Skin of body (tissue), 2 donors: Measurements from ENCODE around the gene CHRNB2. TPM values are rescaled to one million over a fixed set of nuclear protein-coding genes. Genes with fewer than 3 reads are reported as not detected.
"Not testable (repeated sequence)": the region's sequence is repeated elsewhere in the genome, so short reads cannot be mapped to it uniquely, and the experiment has no call there.

Experiments
- DNase-seq: peaks from one replicate; lab custom pipeline; 2025; lab: John Stamatoyannopoulos, UW
- total RNA-seq: library from RNA; depleted of rRNA; stranded (reverse); fragments of >200 nt; gene quantifications from one replicate; pipeline ENCODE4 v1.2.3, GENCODE V29; 2014

CHRNB2 gene, protein sequence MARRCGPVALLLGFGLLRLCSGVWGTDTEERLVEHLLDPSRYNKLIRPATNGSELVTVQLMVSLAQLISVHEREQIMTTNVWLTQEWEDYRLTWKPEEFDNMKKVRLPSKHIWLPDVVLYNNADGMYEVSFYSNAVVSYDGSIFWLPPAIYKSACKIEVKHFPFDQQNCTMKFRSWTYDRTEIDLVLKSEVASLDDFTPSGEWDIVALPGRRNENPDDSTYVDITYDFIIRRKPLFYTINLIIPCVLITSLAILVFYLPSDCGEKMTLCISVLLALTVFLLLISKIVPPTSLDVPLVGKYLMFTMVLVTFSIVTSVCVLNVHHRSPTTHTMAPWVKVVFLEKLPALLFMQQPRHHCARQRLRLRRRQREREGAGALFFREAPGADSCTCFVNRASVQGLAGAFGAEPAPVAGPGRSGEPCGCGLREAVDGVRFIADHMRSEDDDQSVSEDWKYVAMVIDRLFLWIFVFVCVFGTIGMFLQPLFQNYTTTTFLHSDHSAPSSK
- 0.79 TPM for total RNA-seq

DNA sequence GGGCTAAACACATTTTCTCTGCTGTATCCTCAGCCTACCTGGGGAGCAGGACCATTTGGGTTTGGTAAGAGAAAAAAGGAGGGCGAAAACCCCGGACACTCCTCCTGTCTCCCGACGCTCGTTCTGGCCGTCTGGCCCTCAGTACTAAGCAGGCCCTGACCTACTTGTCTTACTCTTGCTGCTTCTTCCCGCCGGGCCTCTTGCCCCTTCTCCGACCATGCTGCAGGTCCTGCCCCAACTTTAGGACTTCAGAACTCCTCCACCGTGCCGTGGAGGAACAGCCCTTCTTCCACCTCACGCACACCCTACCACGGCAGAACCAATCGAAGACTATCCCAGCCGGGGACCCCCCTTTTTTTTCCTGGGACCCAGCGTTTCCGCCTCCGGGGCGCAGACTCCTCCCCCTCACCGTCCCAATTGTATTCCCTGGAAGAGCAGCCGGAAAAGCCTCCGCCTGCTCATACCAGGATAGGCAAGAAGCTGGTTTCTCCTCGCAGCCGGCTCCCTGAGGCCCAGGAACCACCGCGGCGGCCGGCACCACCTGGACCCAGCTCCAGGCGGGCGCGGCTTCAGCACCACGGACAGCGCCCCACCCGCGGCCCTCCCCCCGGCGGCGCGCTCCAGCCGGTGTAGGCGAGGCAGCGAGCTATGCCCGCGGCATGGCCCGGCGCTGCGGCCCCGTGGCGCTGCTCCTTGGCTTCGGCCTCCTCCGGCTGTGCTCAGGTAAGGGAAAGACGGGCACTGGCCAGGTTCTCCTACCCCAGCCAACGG lies at the start of gene CHRNB2:
Gene CHRNB2, plus strand, starts transcription at position 393 of the 771 bp plus-strand sequence. Its CDS starts 267 bp downstream, at position 660.
- no peak for DNase-seq

DNA sequence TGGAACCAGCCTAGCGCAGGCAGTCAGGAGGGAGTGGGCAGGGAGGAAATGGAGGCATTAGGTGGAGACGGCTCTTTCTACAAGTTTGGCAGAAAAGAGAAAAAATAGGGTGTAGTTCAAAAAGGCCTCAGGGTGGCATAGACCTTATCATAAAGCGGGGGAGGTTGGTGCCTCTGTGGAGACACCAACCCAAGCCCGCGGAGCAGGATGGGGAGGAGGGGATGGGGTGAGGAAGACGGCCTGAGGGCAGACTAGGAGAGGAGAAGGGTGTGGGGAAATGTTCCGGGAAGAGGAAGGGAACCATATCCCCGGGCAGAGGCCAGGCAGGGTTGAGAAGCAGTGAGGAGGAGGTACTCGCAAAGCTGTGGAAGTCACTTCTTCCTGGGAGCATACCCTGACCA lies 48.0 kb upstream of the CHRNB2 start:
- DNase-seq = no peak

DNA sequence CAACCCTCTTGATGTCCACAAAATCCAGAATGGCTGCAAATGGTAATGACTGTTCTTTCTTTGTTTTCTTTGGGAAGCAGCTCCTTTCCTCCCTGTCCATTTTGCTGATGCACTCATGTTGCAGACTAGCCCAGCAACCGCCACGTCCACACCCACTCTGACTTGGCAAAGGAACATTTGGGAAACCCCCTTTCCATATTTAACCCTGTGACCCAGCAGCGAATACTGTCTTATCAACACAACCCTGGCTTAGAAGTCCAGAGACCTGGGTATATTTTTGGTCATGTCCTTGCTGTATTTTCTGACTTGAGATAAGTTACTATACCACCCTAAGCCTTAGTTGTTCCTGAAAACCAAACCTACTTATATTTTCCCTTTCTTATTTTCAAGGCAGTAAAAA lies 47.2 kb upstream of the CHRNB2 start:
- DNase-seq = no peak

DNA sequence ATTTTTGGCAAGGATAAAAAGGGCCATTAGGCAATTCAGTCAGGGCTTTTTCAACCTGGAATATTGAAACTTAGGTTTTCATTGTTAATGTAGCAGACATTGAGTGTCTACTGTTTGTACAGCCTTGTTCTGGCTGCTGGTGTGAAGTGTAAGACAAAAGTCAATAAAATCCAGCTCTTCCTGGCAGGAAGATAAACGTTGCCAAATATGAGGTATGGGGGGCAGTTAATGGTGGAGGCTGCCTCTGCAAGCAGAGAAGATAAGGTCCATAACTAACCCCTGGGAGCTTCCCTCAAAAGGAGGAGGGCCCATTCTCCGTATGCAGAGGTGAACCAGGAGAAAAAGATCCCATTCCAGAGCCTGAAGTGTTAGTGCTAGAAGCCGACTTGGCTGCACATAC lies 45.9 kb upstream of the CHRNB2 start:
- no peak for DNase-seq

DNA sequence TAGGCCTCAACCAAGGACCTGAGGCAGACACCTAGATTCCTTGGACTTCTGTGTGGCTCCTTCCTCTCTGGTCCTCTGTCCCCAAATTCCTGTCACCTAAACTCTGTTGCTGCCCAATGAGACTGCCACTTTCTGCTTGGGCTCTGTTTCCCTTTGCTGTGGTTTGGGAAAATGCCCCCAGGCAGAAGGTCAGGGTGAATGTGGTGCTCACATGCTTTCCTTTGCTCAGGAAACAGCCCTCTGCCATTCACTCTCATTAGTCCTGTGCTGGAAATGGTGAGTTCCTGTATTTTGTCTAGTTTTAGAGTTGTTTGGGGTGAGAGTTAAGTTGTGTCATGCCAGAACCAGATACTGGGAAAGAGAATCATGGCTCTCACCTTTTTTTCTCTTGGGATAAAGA lies 42.7 kb upstream of the CHRNB2 start:
- no peak for DNase-seq

DNA sequence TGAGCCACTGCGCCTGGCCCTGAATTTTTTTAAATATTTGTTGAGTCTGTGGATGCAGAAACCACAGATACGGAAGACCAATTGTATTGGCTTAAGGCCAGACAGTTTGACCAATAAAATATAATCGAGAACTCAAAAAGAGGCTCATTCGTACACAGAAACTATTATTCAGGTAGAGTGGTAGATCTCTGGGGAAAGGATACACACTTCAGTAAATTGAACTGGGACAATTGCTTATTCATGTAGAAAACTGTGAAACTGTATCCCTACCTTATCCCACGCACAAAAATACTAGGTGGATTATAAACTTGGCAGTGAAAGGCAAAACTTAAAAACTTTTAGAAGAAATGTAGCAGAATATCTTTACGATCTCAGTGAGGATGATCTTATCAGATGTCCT lies 40.4 kb upstream of the CHRNB2 start:
- DNase-seq = no peak

DNA sequence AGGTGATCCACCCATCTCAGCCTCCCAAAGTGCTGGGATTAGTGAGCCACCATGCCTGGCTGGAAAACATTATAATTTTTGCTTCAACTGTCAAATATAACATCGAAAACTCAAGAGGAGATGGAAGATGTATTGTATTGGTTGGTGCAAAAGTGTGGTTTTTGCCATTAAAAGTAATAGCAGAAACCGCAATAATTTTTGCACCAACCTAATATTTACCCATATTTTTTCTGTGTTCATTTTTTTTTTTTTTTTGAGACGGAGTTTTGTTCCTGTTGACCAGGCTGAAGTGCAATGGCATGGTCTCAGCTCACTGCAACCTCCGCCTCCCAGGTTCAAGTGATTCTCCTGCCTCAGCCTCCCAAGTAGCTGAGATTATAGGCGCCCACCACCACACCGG lies 38.3 kb upstream of the CHRNB2 start:
- no peak for DNase-seq

DNA sequence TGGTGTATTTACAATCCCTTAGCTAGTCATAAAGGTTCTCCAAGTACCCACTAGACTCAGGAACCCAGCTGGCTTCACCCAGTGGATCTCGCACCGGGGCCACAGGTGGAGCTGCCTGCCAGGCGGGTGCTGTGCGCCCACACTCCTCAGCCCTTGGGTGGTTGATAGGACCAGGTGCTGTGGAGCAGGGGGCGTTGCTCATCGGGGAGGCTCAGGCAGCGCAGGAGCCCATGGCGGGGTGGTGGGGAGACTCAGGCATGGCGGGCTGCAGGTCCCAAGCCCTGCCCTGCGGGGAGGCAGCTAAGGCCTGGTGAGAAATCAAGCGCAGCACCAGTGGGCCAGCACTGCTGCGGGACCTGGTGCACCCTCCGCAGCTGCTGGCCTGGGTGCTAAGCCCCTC lies 35.6 kb upstream of the CHRNB2 start:
- not testable (repeated sequence) for DNase-seq

DNA sequence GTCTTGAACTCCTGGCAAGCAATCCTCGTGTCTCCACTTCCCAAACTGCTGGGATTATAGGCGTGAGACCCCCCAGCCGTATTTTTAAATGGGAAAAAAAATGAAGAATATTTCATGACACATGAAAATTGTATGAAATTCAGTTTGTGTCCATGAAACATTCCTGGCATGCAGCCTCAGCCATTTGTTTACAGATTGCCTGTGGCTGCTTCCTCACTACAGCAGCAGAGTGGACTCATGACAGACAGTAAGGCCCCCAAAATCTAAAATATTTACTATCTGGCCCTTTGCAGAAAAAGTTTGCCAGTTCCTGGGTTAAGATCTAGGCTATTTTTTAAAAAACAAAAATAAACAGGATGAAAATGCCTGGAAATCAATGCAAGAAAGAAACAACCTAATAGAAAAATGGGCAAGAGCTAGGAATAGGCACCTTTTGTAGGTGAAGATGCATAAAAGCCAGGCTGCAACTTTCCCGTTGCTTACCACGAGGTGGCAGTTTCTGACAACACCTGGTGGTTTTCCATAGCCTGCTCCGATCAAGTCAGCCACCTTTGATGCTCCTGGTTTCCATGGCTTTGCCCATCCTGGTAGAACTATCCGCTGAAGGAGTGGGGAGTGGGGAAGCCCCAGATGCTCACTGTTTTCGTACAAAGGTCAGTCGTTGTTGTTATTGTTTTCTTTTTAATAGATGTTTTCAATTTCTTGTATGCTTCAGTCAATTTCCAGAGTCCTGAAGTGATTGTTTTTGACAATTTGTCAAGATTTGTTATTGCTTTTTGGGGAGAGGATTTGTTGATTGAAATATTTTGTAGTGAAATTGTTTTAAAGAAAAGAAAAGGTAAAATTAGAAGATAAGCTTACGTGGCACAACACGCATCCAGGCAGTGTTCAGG lies 33.4 kb upstream of the CHRNB2 start:
- DNase-seq = no peak

DNA sequence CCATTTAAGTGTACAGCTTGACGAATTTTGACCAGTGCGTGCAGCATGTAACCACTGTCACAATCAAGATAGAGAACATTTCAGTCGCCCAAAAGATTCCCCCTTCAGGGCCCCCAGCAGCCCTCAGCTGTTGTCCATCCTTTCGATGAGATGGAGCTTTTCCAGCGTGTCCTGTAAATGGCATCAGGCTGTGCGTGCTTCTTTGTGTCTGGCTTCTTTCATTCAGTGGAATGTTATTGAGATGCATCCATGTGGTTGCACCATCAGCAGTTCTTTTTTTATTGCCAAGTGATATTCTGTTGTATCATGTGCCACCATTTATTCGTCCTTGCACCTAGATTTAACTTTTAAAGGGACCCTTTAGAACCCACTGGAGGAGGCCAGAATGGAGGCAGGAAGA lies 31.0 kb upstream of the CHRNB2 start:
- no peak for DNase-seq

DNA sequence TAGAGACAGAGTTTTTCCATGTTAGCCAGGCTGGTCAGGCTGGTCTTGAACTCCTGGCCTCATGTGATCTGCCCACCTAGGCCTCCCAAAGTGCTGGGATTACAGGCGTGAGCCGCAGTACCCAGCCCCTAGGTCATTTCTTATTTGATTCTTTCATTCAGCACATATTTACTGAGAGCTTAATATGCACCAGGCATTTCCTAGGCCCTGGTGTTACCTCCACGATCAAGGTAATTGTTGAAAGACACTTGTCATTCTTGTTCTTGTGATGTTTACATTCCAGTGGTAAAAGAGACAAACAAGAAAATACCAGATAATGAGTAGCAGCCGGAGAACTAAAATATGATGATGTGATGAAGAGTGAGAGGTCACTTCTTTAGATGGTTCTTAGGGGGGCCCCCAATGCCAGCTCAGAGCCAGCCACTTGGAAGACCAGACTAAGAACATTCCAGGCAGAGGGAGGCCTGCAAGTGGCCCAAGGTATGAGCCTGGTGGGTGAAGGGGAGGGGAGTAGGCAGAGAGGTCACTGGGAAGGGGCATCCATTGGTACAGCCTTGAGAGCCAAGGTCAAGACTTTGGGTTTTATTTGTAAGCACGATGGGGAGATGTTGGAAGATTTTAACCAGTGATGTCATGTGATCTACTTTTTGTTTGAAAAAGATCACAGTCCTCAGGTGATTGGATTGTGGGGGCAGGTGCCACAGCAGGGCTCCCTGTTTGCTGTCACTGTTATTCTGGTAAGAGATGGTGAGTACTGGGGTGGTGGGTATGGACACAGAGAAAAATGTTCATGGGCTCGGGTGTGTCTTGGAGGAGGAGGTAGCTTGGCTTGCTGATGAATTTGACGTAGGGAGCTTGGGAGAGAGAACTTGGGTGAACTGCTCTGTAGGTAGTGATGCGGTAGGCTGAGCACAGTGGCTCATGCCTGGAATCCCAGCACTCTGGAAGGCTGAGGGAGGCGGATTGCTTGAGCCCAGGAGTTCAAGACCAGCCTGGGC lies 27.8 kb upstream of the CHRNB2 start:
- no peak for DNase-seq

DNA sequence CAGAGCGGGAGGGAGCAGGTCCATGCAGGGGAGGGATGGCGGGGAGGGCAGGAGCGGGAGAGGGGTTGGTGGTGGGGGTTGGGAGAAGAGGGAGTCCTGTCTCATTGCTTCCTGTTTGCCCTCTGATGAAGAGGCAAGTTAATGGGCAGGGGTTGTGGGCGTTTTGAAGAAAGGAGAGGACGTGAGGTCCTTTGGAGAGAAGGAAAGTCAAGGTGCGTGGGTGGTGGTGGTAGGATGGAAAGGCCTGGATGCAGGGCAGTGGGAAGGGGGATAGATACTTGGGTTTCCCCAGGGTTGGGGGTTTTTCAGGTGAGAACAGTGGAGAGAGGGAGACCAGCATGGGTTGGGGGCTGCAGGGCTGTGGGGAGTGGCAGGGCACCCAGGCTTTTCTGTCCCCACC lies 26.3 kb upstream of the CHRNB2 start:
- no peak for DNase-seq

DNA sequence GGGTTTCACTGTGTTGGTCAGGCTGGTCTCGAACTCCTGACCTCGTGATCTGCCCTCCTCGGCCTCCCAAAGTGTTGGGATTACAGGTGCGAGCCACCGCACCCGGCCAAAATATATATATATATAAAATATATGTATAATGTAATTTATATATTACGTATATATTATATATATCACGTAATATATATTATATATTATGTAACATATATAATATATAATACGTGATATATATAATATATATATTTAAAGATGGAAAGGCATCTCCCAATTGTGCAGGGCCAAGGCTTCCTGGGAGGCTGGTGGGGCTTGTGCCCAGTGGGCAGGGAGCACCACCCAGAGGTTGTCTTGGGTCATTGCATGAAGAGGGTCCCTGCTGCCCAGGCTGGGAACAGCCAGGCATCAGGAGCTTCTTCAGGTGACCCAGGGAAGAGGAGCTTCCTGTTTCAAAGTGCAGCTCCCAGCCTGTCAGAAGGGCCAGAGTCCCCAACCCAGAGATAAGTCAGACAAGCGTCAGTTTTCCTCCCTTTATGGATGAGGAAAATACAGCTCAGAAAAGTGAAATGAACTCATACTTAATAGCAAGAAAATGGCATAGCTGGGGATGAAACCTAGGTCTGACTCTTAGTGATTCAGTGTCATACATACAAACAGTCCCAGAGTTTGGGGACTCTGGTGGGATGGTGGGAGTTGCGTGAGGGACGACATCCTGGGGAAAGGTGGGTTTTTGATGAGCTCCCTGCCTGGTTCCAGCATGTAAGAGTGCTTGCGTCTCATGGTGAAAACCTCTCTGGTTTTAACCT lies 21.1 kb upstream of the CHRNB2 start:
- DNase-seq = no peak

DNA sequence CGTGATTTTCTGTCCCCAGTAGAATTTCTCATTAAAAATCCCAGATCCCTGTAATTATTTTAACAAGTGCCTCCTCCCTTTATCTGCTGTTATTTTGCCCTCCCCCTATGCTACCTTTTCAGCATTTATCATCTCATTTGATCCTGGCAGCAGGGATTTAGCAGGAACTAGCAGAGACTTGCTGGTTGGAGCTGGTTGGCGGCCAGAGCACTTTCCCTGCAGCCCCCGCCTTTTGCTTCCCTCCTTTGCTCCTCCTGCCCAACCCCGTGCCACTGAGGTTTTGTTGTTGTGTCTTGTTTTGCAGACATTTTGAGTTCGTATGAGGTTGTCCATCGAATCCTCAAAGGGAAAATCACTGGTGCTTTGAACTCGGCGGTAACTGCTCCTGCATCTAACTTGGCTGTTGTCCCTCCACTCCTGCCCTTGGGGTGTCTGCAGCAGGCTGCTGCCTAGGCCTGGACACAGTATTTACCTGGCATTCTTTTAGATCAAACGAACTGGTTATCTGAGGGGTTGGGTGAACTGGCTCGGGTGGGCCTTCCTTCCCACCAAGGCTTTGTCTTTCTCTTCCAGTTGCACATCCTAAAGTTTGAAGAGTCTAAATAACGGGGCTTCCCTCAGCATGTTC lies 20.4 kb upstream of the CHRNB2 start:
- DNase-seq = no peak

DNA sequence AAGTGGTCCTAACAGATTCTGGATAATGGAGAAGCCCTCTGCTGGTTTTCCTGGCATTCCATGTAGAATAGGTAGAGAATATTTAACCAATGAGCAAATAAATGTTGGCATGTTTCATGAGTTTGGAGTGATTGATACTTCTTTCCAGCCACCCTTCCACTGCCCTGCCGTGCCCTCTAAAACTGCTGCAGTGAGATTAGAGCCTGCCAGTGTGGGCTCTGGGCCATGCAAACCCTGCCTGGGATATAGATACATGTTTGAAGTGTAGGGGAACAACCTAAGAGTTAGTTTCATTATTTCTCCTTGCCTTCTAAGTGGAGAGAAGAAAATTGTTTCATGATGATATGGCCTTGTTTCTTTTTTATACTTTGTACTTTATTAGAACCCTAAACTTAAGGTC lies 19.6 kb upstream of the CHRNB2 start:
- no peak for DNase-seq

DNA sequence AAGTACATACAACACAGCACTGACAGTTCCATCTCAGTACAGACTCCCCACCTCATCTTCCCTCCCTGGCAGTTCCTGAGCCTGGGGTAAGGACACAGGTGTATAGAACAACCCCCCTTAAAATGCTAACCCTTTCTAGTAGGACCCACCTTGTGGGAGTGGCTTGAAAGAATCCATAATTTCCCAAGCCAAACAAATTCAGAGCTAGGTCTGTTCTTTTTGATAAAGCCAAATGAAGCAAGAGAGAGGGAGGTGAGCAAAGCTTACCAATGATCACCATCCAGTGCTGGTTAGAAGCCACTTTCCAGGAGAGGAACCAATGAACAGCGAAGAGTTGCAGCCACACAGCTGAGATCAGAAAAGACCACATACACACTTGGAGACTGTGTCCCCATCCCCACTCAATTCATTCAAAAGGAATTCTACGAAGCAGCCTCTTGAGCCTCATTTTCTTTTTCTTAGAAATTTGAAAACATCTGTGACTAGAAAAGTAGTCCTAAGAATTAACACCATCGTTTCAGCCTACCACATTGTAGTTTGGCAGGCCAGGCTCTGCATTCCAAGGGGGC lies 18.3 kb upstream of the CHRNB2 start:
- no peak for DNase-seq

DNA sequence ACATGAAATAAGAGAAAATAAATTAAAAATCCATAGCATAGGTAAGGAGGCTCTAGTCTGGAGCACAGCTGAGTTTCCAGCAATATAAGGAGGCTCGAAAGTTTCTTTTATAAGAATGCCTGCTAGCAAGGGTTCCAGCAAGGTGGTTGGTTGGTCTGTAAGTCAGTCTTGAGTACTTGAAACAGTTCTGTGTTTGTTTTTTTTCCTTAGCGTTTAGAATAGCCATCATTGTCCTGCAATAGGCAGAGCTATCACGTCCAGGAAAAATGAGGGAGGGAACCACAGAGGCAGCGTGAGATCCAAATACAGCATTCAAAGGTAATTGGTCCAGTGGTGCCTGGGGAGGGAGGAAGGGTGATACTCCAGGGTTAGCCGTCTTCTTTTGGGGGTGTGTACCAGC lies 17.5 kb upstream of the CHRNB2 start:
- no peak for DNase-seq

DNA sequence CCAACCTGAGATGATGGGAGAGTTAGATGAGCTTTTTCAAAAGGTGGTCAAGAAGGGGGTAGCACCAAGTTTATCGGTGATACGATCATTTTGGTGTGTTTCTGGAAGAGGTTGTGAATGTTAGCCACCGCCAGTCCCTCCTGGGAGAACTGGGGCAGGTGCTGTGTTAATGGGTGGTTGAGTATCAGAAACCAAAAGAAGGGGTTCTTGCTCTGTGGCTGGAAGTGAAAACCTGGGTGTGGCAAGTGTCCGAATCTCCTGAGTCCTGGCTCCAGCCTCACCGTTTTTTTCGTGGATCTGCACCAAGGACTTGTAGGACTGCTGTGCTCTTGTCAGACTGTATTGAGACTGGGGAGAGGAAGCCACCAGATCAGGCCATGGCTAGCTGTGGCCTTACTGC lies 16.9 kb upstream of the CHRNB2 start:
- DNase-seq = no peak

DNA sequence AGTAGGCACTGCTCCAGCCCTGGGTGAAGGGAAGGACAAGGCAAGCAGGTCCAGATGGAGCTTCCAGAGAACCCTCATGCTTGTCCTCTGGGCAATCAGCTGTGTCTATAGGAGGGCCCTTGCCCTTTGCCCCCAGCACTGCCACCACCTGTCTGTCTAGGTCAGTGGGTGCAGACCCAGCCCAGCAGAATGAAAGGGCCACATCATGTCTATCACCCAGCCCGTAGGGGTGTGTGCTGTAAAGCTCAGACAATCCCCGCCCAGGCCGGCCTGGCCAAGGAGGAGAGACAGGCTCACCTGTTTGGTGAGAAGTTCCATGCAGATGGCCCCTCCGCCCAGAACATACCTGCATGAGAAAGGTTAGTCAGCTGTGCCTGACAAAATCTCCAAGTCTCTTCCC lies 16.1 kb upstream of the CHRNB2 start:
- DNase-seq = no peak
